Glutamatergic neuron (in vitro differentiated cells): ENCODE results near the gene LRRN2. TPM values are rescaled to one million over a fixed set of nuclear protein-coding genes. Genes with fewer than 3 reads are reported as not detected.

ENCODE experiments used
- DNase-seq: peaks from one replicate; pipeline ENCODE4 v3.0.0; 2022
- H3K27ac Mint-ChIP-seq: one replicate; pipeline ENCODE4 v1.8.0; 2020; ENCODE audit warnings: mild to moderate bottlenecking, mixed read lengths, inconsistent platforms; ENCODE audit not compliant: unreplicated experiment
- H3K27me3 Mint-ChIP-seq: one replicate; pipeline ENCODE4 v1.8.0; 2020; ENCODE audit warnings: mild to moderate bottlenecking, moderate library complexity, mixed read lengths, inconsistent platforms; ENCODE audit not compliant: unreplicated experiment
- H3K36me3 Mint-ChIP-seq: one replicate; pipeline ENCODE4 v1.8.0; 2020; ENCODE audit warnings: mild to moderate bottlenecking, mixed read lengths, inconsistent platforms; ENCODE audit not compliant: unreplicated experiment
- H3K4me1 Mint-ChIP-seq: one replicate; pipeline ENCODE4 v1.8.0; 2020; ENCODE audit warnings: mild to moderate bottlenecking, low read depth, mixed read lengths, inconsistent platforms; ENCODE audit not compliant: unreplicated experiment
- H3K4me3 Mint-ChIP-seq: one replicate; pipeline ENCODE4 v1.8.0; 2020; ENCODE audit warnings: mild to moderate bottlenecking, mixed read lengths, inconsistent platforms; ENCODE audit not compliant: unreplicated experiment
- H3K9me3 Mint-ChIP-seq: one replicate; pipeline ENCODE4 v1.8.0; 2020; ENCODE audit warnings: mild to moderate bottlenecking, moderate library complexity, mixed read lengths, inconsistent platforms; ENCODE audit not compliant: unreplicated experiment
- CTCF ChIP-seq: fragments of 200-600 bp; sonication (generic); IDR thresholded peaks from one replicate; pipeline ENCODE4 v1.5.0; 2021; ENCODE audit not compliant: partially characterized antibody, unreplicated experiment
- total RNA-seq: library from RNA; stranded (reverse); fragmentation: NEBNext Ultra II Directional; extraction: Animal tissue kit (Norgen Biotek cat#: 25700); gene quantifications from one replicate; pipeline ENCODE4 v1.2.1, GENCODE V29; 2021; ENCODE audit not compliant: unreplicated experiment

Gene LRRN2
- total RNA-seq, 1 donor from 2014 or later, result 6.9 TPM

- Mint-ChIP-seq H3K4me3 (no peak overlapping the region), H3K27me3 (no peaks in the 10 kb centered on the region), H3K9me3 (peaks cover 2% of the 10 kb centered on the region), H3K4me1 (peaks cover 24% of the 10 kb centered on the region), H3K36me3 (no peaks in the 10 kb centered on the region), H3K27ac (no peak overlapping the region)
- DNase-seq, result no peak
- TF ChIP-seq CTCF, result no peak
These were observed 94.0 kb downstream of the LRRN2 start for GRCh38 chr1:204591473-204592090.

- Mint-ChIP-seq H3K9me3 (peaks cover 4% of the 10 kb centered on the region), H3K27ac (no peak overlapping the region), H3K4me3 (no peak overlapping the region), H3K27me3 (no peaks in the 10 kb centered on the region), H3K4me1 (peaks cover 28% of the 10 kb centered on the region), H3K36me3 (no peaks in the 10 kb centered on the region)
- no peak for DNase-seq
- TF ChIP-seq CTCF, result no peak
These were observed 96.0 kb downstream of the LRRN2 start for GRCh38 chr1:204589409-204590038.

GRCh38 chr1:204588826-204589225 is 96.7 kb downstream of the LRRN2 start:
- no peak overlapping the region for H3K4me3 Mint-ChIP-seq
- peaks cover 4% of the 10 kb centered on the region for H3K9me3 Mint-ChIP-seq
- no peak overlapping the region for H3K27ac Mint-ChIP-seq
- no peaks in the 10 kb centered on the region for H3K27me3 Mint-ChIP-seq
- no peak for TF ChIP-seq CTCF
- H3K4me1 Mint-ChIP-seq, result peaks cover 28% of the 10 kb centered on the region
- DNase-seq, result no peak
- H3K36me3 Mint-ChIP-seq, result no peaks in the 10 kb centered on the region

- Mint-ChIP-seq H3K27ac (no peak overlapping the region), H3K4me1 (peaks cover 21% of the 10 kb centered on the region), H3K27me3 (no peaks in the 10 kb centered on the region), H3K9me3 (peaks cover 4% of the 10 kb centered on the region), H3K36me3 (no peaks in the 10 kb centered on the region), H3K4me3 (no peak overlapping the region)
- TF ChIP-seq CTCF, result no peak
- DNase-seq, result no peak
These were observed 97.9 kb downstream of the LRRN2 start for GRCh38 chr1:204587621-204588020.

GRCh38 chr1:204584699-204585372 is 100.7 kb downstream of the LRRN2 start:
- no peaks in the 10 kb centered on the region for H3K36me3 Mint-ChIP-seq
- no peaks in the 10 kb centered on the region for H3K27me3 Mint-ChIP-seq
- H3K27ac Mint-ChIP-seq, result no peak overlapping the region
- H3K4me1 Mint-ChIP-seq, result peaks cover 15% of the 10 kb centered on the region
- TF ChIP-seq CTCF, result no peak
- H3K4me3 Mint-ChIP-seq, result no peak overlapping the region
- H3K9me3 Mint-ChIP-seq, result peaks cover 4% of the 10 kb centered on the region
- no peak for DNase-seq
